ENCODE data around the gene ANKH.

Gene ANKH

DNA sequence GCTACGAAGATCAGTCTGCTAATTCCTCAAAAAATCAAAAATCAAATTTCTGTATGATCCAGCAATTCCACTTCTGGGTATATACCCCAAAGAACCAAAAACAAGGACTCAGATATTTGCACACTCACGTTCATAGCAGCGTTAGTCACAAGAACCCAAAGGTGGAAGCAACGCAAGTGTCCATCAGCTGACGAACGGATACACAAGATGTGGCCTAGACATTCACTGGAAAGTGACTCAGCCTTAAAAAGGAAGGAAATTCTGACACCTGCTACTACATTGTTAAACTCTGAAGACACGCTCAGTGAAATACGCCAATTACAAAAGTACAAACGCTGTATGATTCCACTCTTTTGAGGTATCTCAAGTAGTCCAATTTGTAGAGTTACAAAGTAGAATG lies 113.7 kb downstream of the ANKH start:
- no peak for DNase-seq

DNA sequence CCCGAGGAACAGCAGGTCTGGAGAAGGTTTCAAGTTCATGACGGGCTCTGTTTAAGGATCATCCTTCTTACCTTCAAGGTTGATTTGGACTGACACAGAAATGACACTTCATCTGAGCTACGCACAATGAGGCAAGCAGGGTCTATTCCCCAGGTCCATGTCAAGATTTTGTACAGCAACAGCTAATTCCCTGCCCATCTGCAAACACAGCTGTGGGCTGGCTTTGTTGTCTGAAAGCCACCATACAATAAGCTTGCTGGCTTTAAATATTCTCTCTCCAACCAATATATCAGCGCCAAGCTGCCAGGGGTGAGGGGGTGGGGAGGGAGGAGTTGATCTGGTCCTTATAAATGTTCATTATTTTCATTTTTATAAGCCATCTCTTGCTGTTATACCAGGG lies 115.1 kb downstream of the ANKH start:
- DNase-seq = no peak

DNA sequence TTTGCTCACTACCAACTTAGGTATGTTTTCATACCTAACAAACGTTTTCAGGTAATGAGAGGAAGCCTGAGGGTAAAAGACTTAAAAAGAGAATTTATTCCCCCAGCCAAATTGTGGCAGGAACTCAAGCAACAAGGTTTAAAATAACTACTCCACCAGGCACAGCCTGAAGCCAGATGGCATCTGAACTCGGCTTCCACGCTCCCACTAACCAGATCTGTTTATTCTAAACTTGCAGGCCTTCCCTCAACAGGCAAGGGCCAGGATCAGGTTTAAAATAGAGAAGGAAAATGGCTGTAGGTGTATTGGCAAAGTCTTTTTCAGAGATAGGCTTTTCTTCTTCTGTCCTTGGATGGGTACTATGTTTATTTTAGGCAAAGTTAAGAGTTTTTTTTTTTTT lies 117.6 kb downstream of the ANKH start:
- DNase-seq = no peak

DNA sequence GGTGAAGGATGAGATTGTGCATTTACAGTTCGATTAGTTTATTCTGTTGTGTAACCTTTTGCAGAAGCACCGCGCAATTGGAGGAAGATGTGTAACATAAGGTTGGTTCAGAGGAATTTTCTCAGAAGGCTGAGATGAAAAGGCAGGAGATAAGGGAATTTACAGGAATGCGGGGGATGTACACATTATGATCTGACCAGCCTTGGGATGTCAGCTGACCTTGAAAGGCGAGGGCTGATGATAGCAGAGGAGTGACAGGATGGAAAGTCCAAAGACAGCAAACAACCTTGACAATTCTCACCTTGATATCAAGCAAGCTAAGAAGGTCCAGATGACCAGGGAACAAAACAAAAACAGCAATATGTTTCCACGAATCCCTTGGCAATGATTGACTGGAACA lies 118.3 kb downstream of the ANKH start:
- DNase-seq = no peak

DNA sequence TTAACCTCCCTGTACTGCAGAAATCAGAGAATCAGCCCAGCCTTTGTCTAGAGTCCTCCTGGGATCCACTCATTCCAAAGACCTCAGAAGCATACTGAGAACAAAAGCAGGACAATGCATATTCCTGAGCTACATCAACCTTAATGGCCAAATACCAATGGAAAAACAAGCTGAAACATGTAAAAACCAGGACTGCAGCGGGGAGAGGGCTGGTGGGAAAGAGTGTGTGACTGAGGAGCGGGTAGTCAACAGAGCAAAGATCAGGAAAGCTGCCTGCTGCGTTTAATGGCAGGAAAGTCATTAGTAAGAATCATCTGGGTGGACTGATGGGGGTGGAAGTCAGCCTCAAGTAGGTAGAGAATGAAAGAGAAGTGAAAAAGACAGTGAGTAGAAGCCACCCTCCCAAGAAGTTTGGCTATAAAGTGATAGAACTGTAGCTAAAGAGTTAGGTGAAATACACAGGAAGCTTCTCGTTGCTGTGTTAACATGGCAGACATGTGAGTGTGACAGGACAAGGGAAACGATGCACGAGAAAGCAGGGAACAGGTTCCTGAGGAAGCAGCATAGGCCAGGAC lies 119.0 kb downstream of the ANKH start:
- DNase-seq = no peak

DNA sequence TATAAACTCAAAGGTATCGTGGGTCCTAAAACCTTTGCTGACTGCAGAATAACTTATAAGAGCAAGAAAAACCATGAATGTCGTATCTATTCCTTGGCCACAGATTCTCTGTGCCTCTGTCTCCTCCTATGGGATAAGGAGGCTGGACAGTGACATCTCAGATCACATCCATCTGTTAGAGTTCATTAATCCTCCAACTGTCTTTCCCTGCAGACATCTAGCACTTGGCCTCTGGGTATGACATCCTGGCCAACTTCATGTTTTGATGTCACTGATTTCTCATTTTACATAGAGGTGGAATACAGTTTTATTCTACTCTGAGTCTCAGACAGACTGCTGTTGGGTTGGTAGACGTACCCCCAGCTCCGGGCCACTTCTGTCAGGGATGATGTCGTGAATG lies 120.9 kb downstream of the ANKH start:
- no peak for DNase-seq

DNA sequence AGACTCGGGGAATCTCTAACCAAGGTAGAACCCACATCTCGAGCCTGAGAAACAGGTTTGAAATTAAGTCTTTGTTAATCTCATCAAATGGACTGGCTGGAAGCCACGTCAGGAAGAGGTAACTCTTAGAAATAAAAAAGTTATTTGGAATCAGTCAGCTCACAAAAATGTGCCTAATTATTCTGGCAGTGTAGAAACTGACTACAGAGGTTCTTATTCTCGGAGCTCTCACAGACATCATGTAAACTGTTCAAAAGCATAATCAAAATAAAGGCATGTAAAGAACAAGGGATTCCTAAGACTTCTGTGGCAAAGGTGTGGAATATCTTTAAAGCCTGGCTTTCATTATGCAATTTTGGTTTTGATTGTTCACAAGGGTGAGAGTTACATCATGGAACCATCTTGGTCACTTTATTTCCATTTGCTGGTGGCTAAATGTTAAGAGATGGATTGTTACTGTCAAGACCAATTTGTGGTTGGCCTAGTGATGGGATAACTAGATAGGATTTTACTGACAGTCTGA lies 121.9 kb downstream of the ANKH start:
- DNase-seq = no peak

DNA sequence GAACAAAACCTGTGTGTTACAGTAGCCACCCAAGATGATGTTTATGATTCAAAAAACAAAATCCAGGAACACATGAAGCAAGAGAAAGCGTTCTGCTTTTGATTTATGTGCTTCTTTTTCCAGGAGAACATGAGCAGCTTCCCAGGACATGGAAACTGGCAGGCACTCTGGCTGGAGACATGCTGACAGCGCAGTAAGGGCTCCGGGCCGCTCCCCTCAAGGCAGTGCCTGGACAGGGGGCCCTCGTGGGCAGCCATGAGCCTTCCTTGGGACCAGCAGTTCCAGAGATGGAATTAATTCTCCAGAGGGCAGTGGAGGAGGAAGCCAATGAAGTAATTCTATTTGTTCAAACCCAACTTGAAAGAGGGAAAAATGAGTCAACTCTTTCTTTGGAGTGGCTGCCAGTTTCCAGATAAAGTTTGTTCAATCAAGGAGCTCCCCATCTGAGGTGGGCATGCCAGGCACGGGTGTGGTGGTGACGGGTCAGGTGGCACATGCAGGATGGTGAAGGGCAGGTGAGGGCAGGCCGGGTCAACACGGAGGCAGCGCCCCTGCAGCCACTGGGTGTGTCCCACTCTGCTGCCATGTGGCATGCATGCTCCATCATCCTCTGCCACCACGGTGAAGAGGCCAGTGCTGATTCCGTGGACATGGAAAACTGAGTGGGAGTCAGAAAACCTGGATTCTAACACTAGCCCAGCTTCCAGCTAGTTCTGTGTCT lies 123.2 kb downstream of the ANKH start:
- no peak for DNase-seq

DNA sequence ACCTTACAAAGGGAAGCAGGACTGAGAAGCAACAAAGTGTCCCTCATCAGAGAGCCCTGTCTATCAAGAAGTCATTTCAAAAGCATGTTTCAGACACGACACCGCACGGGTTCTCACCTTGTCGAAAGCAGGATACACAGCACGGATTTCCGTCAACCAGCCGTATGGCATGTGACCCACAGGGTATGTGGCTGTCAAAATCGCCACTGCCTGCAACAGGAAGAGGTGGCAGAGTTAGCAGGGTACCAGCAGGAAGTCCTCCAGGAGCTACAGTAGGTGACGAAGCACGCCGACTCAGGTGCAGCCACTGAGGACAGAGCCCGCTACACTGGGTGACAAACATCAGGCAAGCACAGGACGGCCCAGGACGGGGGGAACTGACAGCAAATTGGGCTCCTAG lies 125.8 kb downstream of the ANKH start:
- DNase-seq = no peak

DNA sequence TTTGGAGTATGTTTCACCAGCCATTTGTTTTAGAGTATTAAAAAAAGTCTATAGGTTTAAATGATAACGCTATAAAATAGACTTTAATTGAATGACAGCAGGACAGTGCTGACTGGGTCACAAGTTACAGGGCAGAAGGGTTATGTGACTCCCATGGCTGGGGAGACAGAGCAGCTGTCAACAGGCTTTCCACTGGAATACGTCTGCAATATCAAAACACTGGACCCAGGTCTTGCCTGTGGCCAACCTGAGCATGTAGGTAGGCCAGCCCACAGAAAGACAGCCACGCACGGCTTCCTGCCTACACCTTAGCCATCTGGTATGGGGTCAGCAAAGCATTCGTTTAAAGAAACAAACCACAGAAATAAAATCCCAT lies 126.4 kb downstream of the ANKH start:
- no peak for DNase-seq

DNA sequence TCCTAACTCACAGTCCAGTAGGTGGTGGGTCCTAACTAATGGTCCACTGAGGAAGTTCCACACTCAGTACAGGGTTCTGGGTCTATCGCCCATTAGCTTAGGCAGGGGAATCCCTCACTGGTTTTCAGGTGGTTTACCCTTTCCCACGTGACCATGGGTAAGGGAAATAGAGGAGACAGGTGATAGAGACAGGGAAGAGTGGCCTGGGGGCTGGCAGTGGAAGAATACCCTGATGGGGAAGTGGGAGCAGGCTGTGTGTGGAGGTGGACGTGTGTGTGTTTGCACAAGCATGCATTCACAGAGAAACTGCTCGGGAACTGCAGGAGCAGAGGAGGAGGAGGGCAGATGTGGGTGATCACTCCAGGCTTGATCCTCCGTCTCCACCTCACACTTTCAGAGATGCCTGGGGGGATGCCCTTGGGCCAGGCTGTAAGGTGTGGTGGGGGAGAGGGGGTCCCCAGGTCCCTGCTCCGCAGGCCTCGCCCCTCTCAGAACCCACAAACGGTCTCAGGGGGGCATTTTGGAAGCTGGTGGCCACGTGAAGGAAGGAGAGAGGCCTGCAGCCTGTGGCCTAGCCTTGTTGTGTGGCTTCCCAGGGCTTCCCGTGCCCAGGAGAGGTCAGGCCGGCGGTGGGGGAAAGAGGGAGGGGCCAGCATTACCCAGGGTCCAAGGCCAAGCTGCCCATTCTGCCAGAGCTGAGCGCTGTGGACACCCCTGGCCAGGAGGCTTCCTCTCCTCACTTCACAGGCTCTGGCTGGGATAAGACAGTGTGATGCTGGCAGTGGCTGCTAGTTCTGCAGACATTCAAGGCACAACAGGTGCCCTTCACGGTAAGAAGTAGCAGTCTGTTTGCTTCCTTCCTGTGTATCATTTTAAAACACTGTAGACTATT lies 127.0 kb downstream of the ANKH start:
- no peak for DNase-seq

DNA sequence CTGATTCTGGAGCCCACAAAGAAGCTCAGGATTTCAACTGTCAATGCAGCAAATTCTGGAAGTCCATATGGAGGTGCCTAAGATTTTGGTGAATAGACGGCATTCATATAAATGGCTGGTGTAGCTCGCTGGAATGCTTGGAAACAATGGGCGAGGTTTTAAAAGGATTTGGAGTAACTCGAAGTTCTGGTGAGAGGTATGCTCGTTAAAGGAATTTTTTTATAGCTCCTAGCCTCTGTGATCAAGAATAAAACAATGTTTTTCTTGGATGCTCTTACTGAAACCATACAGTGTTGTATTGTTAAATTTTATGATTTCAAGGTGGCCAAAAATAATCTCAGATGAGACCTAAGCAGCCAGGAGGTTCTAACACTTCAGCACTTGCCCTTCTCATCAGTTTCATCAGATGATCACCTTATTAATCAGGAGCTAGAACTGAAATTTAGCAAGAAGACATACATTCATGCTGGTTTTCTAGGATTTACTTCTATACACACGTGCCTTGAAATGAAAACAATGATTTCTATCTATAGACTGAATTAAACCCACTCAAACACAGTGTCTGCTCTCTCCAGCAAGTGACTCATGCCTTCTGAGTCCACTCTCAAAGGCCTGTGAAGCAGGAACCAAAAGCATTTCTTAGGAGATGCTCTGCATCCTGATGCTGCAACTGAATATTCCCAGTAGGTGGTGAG lies 127.8 kb downstream of the ANKH start:
- no peak for DNase-seq

DNA sequence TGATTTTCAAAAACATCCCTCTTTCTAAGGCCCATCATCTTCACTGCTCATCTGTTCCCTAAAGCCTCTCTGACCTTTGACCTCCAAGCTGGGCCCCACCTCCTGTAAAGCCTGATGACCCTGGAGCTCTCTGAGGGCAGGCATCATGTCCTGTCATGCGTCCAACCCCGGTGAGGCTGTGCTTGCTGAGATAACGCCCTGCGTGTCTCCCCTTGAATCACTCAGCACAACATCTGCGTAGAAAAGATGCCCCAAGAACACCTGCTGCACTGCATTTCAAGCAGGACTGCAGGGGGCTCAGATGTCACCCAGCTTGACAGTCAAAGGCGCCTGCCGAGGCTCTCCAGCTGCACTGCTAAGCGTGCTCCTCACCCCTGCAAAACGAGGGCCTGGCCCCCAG lies 129.1 kb downstream of the ANKH start:
- no peak for DNase-seq

DNA sequence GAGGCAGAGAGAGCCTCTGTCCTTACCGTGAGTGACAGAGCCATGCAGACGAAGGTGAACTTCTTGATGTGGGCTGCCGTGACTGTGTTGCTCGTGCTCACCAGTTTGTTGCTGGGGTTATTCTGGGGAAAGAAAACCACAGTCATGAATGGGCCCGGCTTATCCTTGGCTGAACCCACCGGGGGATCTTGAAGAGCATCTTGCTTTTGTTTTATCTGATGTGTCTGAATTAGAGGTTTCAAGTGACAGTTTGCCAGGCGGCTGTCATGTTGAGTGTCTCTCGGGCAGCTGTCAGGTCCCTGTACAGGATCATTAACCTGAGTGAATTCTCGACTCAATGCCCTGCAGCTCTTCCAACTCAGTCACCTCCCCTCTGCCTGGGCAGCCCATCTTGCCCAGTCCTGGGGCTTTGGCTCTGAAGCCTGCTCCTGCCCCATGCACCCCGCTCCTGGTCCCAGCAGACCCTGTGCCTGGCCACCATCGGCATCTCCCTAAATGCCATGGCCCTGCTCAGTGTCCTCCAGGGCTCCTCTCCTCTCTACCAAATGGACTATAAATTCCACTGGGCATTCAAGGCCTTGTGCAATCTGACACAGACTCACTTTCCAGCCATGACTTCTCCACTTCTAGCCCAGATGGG lies 129.7 kb downstream of the ANKH start:
- no peak for DNase-seq

DNA sequence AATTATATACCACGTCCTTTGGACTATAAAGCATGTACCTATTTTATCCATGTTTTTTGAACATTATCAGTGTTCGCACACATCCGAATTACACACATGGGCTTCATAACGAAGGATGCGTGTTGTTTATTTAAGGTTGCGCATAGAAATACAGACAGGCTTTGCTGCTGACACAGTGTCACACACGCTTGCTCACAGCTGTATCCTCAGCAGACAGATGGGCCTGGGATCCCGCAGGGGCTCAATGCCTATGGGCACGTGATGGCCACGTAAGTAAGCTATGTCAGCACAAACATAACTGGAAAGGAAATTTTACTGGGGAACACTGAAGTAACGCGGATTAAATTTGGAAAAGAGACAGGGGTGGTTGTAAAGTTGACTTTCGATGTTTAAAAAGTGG lies 130.4 kb downstream of the ANKH start:
- DNase-seq = no peak

DNA sequence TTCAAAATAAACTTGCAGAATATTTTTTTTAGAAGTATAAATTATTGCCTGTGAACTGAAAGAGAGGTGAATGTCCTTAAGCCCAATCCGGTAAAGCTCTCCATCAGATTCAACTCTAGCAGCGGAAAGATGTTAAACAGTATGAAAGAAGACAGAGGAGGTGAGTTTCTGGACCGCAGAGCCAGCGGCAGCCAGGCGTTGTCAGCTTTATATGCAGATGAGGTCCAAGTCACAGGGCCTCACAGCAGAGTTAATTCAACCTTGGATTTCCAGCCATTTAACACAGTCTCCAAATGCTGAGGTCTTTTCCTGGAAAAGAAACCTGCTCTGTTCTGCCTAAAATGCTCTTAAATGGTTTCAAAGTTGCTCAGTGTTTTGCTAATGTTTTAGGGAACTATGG lies 131.6 kb downstream of the ANKH start:
- DNase-seq = no peak

DNA sequence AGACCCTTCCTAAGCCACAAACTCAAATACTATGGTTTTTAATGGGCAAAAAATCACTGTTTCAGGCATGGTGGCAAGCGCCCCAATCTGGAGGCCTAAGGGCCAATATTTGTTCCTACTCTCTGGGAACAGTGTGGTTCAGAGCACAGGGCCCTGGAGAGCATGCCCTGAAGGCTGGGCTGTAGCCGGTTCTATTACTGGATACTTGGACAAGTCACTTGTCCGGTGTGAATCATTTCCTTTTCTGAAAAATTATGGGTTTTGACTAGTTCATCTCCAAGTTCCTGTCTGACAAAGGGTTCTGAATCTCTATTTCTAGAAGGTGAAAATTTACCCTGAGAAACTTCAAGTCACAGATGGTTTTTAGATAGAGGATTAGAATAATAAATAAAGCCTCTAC lies 132.0 kb downstream of the ANKH start:
- DNase-seq = no peak

DNA sequence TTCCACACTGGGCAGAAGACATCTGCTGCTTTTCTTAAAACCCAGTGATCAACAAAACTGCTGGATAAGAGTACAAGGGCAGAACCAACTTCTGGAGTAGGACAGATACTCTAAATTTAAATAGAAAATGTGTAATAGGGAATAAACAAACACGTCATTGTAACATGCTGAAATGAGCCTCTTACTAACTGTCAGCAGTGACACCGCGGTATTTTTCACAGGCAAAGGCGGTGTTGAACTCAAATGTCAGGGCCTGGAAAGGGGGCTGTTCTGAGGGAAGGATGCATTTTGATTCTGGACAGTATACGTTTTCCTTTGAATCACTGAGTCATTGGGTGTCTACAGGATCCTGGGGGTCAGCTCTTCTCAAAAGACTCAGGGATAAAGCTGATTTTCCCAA lies 133.5 kb downstream of the ANKH start:
- no peak for DNase-seq

DNA sequence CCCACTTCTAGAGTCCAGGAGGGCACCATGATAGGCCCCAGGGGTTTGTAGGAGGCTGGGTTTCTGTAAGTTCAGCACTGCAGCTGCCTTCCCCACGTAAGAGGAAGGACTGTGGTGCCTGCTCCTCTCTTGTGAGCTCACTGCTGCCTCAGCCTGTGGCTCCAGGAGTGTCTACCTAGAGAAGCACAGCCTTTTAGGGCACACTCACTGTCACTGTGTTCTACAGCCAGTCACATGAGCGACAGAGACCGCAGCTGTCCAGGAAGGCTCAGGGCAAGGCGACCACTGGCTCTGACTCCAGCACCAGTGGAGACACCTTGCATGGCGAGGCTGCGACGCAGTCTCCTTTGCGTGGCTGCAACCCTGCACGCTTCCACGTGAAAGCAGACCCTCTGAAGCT lies 134.3 kb downstream of the ANKH start:
- no peak for DNase-seq

DNA sequence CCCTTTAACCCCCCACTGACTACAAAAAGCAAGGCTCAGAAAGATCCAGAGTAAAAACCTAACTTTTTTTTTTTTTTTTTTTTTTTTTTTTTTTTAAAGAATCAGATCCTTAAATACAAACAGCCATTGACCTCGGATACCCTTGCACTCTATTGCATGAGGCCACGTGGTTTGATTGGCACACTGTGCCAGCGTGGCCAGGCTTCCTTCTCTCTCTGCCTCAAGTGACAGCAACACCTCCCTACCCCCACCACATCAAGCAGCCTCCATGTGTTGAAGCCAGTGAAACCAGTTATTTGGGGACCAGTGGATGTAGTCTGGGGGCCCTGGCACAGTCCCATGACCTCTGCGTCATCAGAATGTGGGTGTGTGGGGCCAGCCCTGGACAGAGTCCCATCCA lies 135.6 kb downstream of the ANKH start:
- DNase-seq = no peak

DNA sequence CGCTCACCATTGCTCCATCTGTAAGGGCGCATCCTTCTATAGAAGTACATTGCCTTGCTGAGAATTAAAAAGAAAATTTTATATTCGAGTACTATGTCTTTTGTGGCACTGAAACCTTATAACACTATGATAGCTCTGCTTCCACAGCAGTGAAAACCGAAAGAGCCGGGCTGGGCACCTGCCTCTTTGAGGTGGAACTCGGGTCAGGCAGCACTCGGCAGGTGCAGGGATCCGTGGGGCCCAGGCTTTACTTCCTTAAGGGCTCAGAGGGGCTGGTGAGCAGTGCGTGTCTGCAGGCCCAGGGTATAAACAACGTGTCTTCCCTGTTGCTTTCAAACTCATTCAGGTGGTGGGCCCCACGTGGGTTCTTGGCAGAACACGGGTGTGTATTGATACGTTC lies 137.2 kb downstream of the ANKH start:
- DNase-seq = no peak

DNA sequence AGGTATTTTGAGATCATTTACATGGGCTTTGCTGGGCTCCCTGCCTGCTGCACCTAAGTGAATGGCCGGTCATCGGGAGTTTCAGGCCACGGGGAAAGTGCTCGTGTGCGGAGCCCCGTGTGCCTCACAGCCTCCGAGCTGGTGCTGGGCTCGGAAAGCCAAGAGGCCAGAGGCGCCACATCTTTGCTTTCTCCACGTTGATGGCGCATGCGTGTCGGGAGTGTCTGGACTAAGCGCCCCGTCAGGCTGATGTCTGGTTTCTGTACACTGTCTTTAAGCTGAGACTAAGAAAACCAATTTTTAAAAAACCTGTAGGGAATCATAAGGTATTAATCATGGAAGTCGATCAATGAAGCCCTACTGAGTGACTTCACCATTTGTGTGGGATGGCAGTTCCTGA lies 137.9 kb downstream of the ANKH start:
- no peak for DNase-seq

DNA sequence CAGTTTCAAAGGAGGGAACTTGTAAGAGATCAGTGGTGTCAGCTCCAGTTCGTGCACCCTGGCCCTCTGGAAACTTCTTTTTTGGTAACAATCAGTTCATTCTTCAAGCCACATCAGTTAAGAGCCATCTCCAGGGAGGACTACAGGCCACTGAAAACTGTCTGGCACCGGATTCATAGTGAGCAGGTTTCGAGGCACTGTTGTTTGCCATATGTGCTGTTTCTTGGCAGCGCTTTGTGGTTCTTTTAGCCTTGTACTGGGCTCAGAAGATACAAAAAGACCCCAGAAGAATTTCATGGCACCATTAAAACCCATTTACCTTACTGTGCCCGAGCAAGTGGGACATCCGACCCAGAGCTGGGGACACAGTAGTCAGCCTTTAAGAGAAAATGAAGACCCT lies 138.6 kb downstream of the ANKH start:
- no peak for DNase-seq

Data from stimulated activated CD4-positive, alpha-beta T cell treated with anti-CD3 and anti-CD28 coated beads, Interleukin-4, amount 100 ng/mL, for 1 hour (primary cell).